ENCODE data around the gene DCBLD1. TPM values are rescaled to one million over a fixed set of nuclear protein-coding genes. Genes with fewer than 3 reads are reported as not detected.
A peak's percentile ranks its signal among the peaks of the same experiment; 100 is the strongest.

Gene DCBLD1
- total and polyA plus RNA-seq, 2 of the 13 experiments (the other 11 are each of a cell fraction or from before 2014, with no cell fraction given): 23.2 to 41.5 TPM

- TF ChIP-seq, protein P1, sequence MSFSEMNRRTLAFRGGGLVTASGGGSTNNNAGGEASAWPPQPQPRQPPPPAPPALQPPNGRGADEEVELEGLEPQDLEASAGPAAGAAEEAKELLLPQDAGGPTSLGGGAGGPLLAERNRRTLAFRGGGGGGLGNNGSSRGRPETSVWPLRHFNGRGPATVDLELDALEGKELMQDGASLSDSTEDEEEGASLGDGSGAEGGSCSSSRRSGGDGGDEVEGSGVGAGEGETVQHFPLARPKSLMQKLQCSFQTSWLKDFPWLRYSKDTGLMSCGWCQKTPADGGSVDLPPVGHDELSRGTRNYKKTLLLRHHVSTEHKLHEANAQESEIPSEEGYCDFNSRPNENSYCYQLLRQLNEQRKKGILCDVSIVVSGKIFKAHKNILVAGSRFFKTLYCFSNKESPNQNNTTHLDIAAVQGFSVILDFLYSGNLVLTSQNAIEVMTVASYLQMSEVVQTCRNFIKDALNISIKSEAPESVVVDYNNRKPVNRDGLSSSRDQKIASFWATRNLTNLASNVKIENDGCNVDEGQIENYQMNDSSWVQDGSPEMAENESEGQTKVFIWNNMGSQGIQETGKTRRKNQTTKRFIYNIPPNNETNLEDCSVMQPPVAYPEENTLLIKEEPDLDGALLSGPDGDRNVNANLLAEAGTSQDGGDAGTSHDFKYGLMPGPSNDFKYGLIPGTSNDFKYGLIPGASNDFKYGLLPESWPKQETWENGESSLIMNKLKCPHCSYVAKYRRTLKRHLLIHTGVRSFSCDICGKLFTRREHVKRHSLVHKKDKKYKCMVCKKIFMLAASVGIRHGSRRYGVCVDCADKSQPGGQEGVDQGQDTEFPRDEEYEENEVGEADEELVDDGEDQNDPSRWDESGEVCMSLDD (CRISPR knock-in tag; IDR thresholded peaks at IDR 0.05; ENCODE audit: borderline replicate concordance): no peak
- peak; percentile 59; the same call in 1 of the 2 replicates for TF ChIP-seq KDM4B (CRISPR knock-in tag; IDR thresholded peaks at IDR 0.05)
- peak; percentile 68; the same call in 1 of the 2 replicates for TF ChIP-seq ZNF264 (CRISPR knock-in tag; IDR thresholded peaks at IDR 0.05)
- no peak for TF ChIP-seq ZFAT (CRISPR knock-in tag; conservative IDR thresholded peaks at IDR 0.05)
- no peak for TF ChIP-seq ZNF280B (CRISPR knock-in tag; IDR thresholded peaks at IDR 0.05; ENCODE audit: borderline replicate concordance)
- no peak for TF ChIP-seq CBX5 (CRISPR knock-in tag; IDR thresholded peaks at IDR 0.05; ENCODE audit: borderline replicate concordance)
- no peak for TF ChIP-seq ZNF775 (CRISPR knock-in tag; IDR thresholded peaks at IDR 0.05; ENCODE audit: borderline replicate concordance)
- peak; percentile 100 for TF ChIP-seq CEBPB (IDR thresholded peaks at IDR 0.05; ENCODE audit: borderline replicate concordance, low read depth, low read length)
- peak; percentile 96 for TF ChIP-seq ZNF614 (CRISPR knock-in tag; IDR thresholded peaks at IDR 0.05; ENCODE audit: borderline replicate concordance)
- TF ChIP-seq RFXANK (CRISPR knock-in tag; IDR thresholded peaks at IDR 0.05): no peak
- peak; percentile 96 to 99 for TF ChIP-seq EP300 (IDR thresholded peaks at IDR 0.05; ENCODE audit: low read depth in 2 of 2, low read length in 2 of 2)
- TF ChIP-seq EP300 (CRISPR knock-in tag; IDR thresholded peaks at IDR 0.05; ENCODE audit: borderline replicate concordance): peak; percentile 89
- no peak for TF ChIP-seq KLF13 (CRISPR knock-in tag; IDR thresholded peaks at IDR 0.05)
- TF ChIP-seq ZNF782 (CRISPR knock-in tag; IDR thresholded peaks at IDR 0.05; ENCODE audit: borderline replicate concordance): no peak
- TF ChIP-seq ZFY (CRISPR knock-in tag; IDR thresholded peaks at IDR 0.05): no peak
- TF ChIP-seq FOXA3 (CRISPR knock-in tag; IDR thresholded peaks at IDR 0.05): peak; percentile 98
- no peak for TF ChIP-seq POLR2AphosphoS5 (IDR thresholded peaks at IDR 0.05; ENCODE audit: low read depth, low read length)
- TF ChIP-seq REXO4 (CRISPR knock-in tag; IDR thresholded peaks at IDR 0.05; ENCODE audit: borderline replicate concordance): no peak
- TF ChIP-seq ZNF468 (CRISPR knock-in tag; IDR thresholded peaks at IDR 0.05): no peak
- no peak for TF ChIP-seq YY1 (IDR thresholded peaks at IDR 0.05; ENCODE audit: insufficient read depth, insufficient replicate concordance, low read depth, low read length)
- TF ChIP-seq, protein P2, sequence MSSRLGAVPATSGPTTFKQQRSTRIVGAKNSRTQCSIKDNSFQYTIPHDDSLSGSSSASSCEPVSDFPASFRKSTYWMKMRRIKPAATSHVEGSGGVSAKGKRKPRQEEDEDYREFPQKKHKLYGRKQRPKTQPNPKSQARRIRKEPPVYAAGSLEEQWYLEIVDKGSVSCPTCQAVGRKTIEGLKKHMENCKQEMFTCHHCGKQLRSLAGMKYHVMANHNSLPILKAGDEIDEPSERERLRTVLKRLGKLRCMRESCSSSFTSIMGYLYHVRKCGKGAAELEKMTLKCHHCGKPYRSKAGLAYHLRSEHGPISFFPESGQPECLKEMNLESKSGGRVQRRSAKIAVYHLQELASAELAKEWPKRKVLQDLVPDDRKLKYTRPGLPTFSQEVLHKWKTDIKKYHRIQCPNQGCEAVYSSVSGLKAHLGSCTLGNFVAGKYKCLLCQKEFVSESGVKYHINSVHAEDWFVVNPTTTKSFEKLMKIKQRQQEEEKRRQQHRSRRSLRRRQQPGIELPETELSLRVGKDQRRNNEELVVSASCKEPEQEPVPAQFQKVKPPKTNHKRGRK (CRISPR knock-in tag; IDR thresholded peaks at IDR 0.05): no peak
- TF ChIP-seq ZNF83 (CRISPR knock-in tag; IDR thresholded peaks at IDR 0.05; ENCODE audit: borderline replicate concordance): no peak
- TF ChIP-seq ZNF556 (CRISPR knock-in tag; IDR thresholded peaks at IDR 0.05; ENCODE audit: borderline replicate concordance): no peak
Measured at GRCh38 chr6:117441824-117442264, 40.6 kb upstream of the DCBLD1 start (continued).
